Bronchial epithelial cell (primary cell): ENCODE measurements around the gene STX4. TPM values are rescaled to one million over a fixed set of nuclear protein-coding genes. Genes with fewer than 3 reads are reported as not detected.

Experiments
- DNase-seq: peaks from one replicate; pipeline ENCODE4 v3.0.0-alpha.2; 2010; ENCODE audit warnings: low read depth
- FAIRE-seq: peaks from 2 replicates; lab custom pipeline; 2011; peaks lifted over from hg19 to GRCh38; lab: Jason Lieb, UNC
- H3K27me3 ChIP-seq: 2 replicates; pipeline ENCODE4 v1.5.1; 2011; ENCODE audit warnings: low read length; ENCODE audit not compliant: control insufficient read depth, insufficient read depth
- H3K36me3 ChIP-seq: 2 replicates; pipeline ENCODE4 v1.5.1; 2011; ENCODE audit warnings: low read length; ENCODE audit not compliant: control insufficient read depth, insufficient read depth
- H3K4me3 ChIP-seq: 2 replicates; pipeline ENCODE4 v1.5.1; 2011; ENCODE audit warnings: mild to moderate bottlenecking, low read depth, low read length, control low read depth
- CTCF ChIP-seq: IDR thresholded peaks from 2 replicates; pipeline ENCODE4 v1.5.1; 2011; ENCODE audit warnings: mild to moderate bottlenecking, moderate library complexity, low read length, control low read depth, inconsistent platforms; ENCODE audit not compliant: insufficient read depth, severe bottlenecking
- total RNA-seq: library from RNA; depleted of rRNA; stranded (reverse); fragments of >200 nt; gene quantifications from 2 replicates; pipeline ENCODE4 v1.2.1, GENCODE V29; 2014

Gene STX4
- total RNA-seq, 1 donor from 2014 or later, result 14.7 TPM

- TF ChIP-seq CTCF, result no peak
- Histone ChIP-seq H3K4me3 (no peak overlapping the region), H3K36me3 (peaks cover 23% of the 10 kb centered on the region), H3K27me3 (no peaks in the 10 kb centered on the region)
- DNase-seq, result no peak
- no peak for FAIRE-seq
Observed at GRCh38 chr16:31036691-31037090, 3.3 kb downstream of the STX4 start.

- DNase-seq (no peak), FAIRE-seq (no peak)
- Histone ChIP-seq H3K4me3 (no peak overlapping the region), H3K36me3 (peaks cover 26% of the 10 kb centered on the region), H3K27me3 (no peaks in the 10 kb centered on the region)
- TF ChIP-seq CTCF, result no peak
Observed at GRCh38 chr16:31038993-31039392, 5.6 kb downstream of the STX4 start.

GRCh38 chr16:31042866-31043265 lies 9.5 kb downstream of the STX4 start:
- no peak for DNase-seq
- TF ChIP-seq CTCF, result no peak
- peaks cover 23% of the 10 kb centered on the region for H3K36me3 ChIP-seq
- H3K4me3 ChIP-seq, result no peak overlapping the region
- H3K27me3 ChIP-seq, result no peaks in the 10 kb centered on the region
- no peak for FAIRE-seq

- no peak for TF ChIP-seq CTCF
- FAIRE-seq, result peak; percentile 55
- Histone ChIP-seq H3K27me3 (no peaks in the 10 kb centered on the region), H3K4me3 (no peak overlapping the region), H3K36me3 (peaks cover 19% of the 10 kb centered on the region)
- no peak for DNase-seq
Observed at GRCh38 chr16:31043352-31043751, 10.0 kb downstream of the STX4 start.

- Histone ChIP-seq H3K4me3 (no peak overlapping the region), H3K36me3 (peaks cover 15% of the 10 kb centered on the region), H3K27me3 (no peaks in the 10 kb centered on the region)
- no peak for TF ChIP-seq CTCF
- FAIRE-seq (no peak), DNase-seq (no peak)
Observed at GRCh38 chr16:31043898-31044481, 10.6 kb downstream of the STX4 start.
